ENCODE results near the gene PRICKLE3. TPM values are rescaled to one million over a fixed set of nuclear protein-coding genes. Genes with fewer than 3 reads are reported as not detected.

Gene PRICKLE3
- total RNA-seq, 1 donor from 2014 or later, result 4.5 TPM

Other genes with a start within 250 kb of the PRICKLE3 start
- gene OTUD5, start 228.8 kb downstream of the PRICKLE3 start, total RNA-seq, result 21.8 TPM
- gene KCND1, start 214.5 kb downstream of the PRICKLE3 start, total RNA-seq, result 0.68 TPM
- 22.7 TPM for gene GRIPAP1, start 184.1 kb downstream of the PRICKLE3 start, total RNA-seq
- 16.8 TPM for gene TFE3, start 143.0 kb downstream of the PRICKLE3 start, total RNA-seq
- gene CCDC120, start 127.4 kb downstream of the PRICKLE3 start, total RNA-seq, result 4.7 TPM
- 5.4 TPM for gene PRAF2, start 112.4 kb downstream of the PRICKLE3 start, total RNA-seq
- 49.4 TPM for gene WDR45, start 106.5 kb downstream of the PRICKLE3 start, total RNA-seq
- 11.5 TPM for gene GPKOW, start 62.6 kb downstream of the PRICKLE3 start, total RNA-seq
- 27.7 TPM for gene MAGIX, start 23.6 kb downstream of the PRICKLE3 start, total RNA-seq
- 11.7 TPM for gene PLP2, start 14.5 kb downstream of the PRICKLE3 start, total RNA-seq
- gene SYP, start 13.8 kb upstream of the PRICKLE3 start, total RNA-seq, result 0.10 TPM
- gene CACNA1F, start 47.0 kb upstream of the PRICKLE3 start, total RNA-seq, result not detected
- 9.5 TPM for gene CCDC22, start 49.1 kb upstream of the PRICKLE3 start, total RNA-seq
- 0.65 TPM for gene FOXP3, start 78.3 kb upstream of the PRICKLE3 start, total RNA-seq
- gene PPP1R3F, start 83.4 kb upstream of the PRICKLE3 start, total RNA-seq, result 4.2 TPM
- not detected for gene GAGE10, start 117.3 kb upstream of the PRICKLE3 start, total RNA-seq
- gene GAGE12J, start 135.7 kb upstream of the PRICKLE3 start, total RNA-seq, result 0.73 TPM
- not detected for gene GAGE13, start 145.2 kb upstream of the PRICKLE3 start, total RNA-seq

Data from left lobe of liver (tissue), 1 donor.